A549 (cell line): ENCODE measurements around the gene ASB16. TPM values are rescaled to one million over a fixed set of nuclear protein-coding genes. Genes with fewer than 3 reads are reported as not detected.

ENCODE experiments used
- BHLHE40 ChIP-seq: IDR thresholded peaks from 2 replicates; pipeline ENCODE4 v1.6.1; 2012; ENCODE audit warnings: low read depth, low read length, inconsistent platforms
- CBX2 ChIP-seq: fragments of 200-600 bp; sonication (generic); IDR thresholded peaks from 2 replicates; pipeline ENCODE4 v1.6.1; 2016; ENCODE audit warnings: low read depth, mild to moderate bottlenecking, borderline replicate concordance
- CBX8 ChIP-seq: fragments of 200-600 bp; sonication (generic); IDR thresholded peaks from 2 replicates; pipeline ENCODE4 v1.6.1; 2016
- EHF ChIP-seq: fragments of 250-450 bp; sonication (Bioruptor Pico); IDR thresholded peaks from 2 replicates; pipeline ENCODE4 v1.5.0; 2020; ENCODE audit warnings: mild to moderate bottlenecking
- EP300 ChIP-seq, 2 experiments: fragments of >200 bp; sonication (Bioruptor Twin); formaldehyde crosslinking; IDR thresholded peaks; 2 replicates in 1 of 2; 3 replicates in 1 of 2; pipeline ENCODE4 v1.6.1; 2016 to 2017
- FOSL2 ChIP-seq, 2 experiments: fragments of 450-650 bp in 1 of 2; fragments of >200 bp in 1 of 2; sonication (Bioruptor Twin) in 1 of 2; formaldehyde crosslinking; IDR thresholded peaks; 2 replicates each; pipeline versions ENCODE4 v1.5.0 to v1.6.1; 2016 to 2020; ENCODE audit warnings: mild to moderate bottlenecking in 1 of 2, moderate library complexity in 1 of 2
- GATA3 ChIP-seq: IDR thresholded peaks from 2 replicates; pipeline ENCODE4 v1.6.1; 2012; ENCODE audit warnings: borderline replicate concordance
- HDAC2 ChIP-seq: fragments of 200-600 bp; sonication (generic); IDR thresholded peaks from 2 replicates; pipeline ENCODE4 v1.6.1; 2016
- HEYL ChIP-seq: fragments of 250-450 bp; sonication (Bioruptor Pico); IDR thresholded peaks from 2 replicates; pipeline ENCODE4 v1.8.0; 2021; ENCODE audit warnings: mild to moderate bottlenecking, moderate library complexity
- HOXB13 ChIP-seq: fragments of 250-450 bp; sonication (Bioruptor Pico); IDR thresholded peaks from 2 replicates; pipeline ENCODE4 v1.5.0; 2020; ENCODE audit warnings: low read depth, mild to moderate bottlenecking, moderate library complexity
- HOXB5 ChIP-seq: fragments of 250-450 bp; sonication (Bioruptor Pico); IDR thresholded peaks from 2 replicates; pipeline ENCODE4 v1.5.0; 2020; ENCODE audit warnings: mild to moderate bottlenecking, moderate library complexity
- KDM1A ChIP-seq: fragments of 200-600 bp; sonication (generic); IDR thresholded peaks from 2 replicates; pipeline ENCODE4 v1.6.1; 2016; ENCODE audit warnings: low read depth, mild to moderate bottlenecking
- MAFK ChIP-seq: fragments of 450-650 bp; IDR thresholded peaks from 2 replicates; pipeline ENCODE4 v1.6.1; 2014; ENCODE audit not compliant: partially characterized antibody
- MYC ChIP-seq: IDR thresholded peaks from 2 replicates; pipeline ENCODE4 v1.6.1; 2012; ENCODE audit warnings: mild to moderate bottlenecking, inconsistent platforms, low read length, improper control_type of control experiment, borderline replicate concordance
- NR3C1 ChIP-seq: fragments of >200 bp; sonication (Bioruptor Twin); formaldehyde crosslinking; IDR thresholded peaks from 3 replicates; pipeline ENCODE4 v1.6.1; 2017
- PHF8 ChIP-seq: fragments of 200-600 bp; sonication (generic); IDR thresholded peaks from 2 replicates; pipeline ENCODE4 v1.6.1; 2016; ENCODE audit warnings: low read depth, mild to moderate bottlenecking, antibody characterized with exemption, moderate library complexity, borderline replicate concordance
- POLR2AphosphoS2 ChIP-seq: conservative IDR thresholded peaks from 2 replicates; pipeline ENCODE4 v1.6.1; 2012; ENCODE audit warnings: low read length, improper control_type of control experiment, inconsistent platforms
- RARB ChIP-seq: fragments of 250-450 bp; sonication (Bioruptor Pico); IDR thresholded peaks from 2 replicates; pipeline ENCODE4 v1.8.0; 2021; ENCODE audit warnings: mild to moderate bottlenecking, moderate library complexity
- RCOR1 ChIP-seq: fragments of 150-350 bp; IDR thresholded peaks from 2 replicates; pipeline ENCODE4 v1.6.1; 2014; ENCODE audit warnings: antibody characterized with exemption, low read length, low read depth
- RNF2 ChIP-seq: fragments of 200-600 bp; sonication (generic); IDR thresholded peaks from 2 replicates; pipeline ENCODE4 v1.6.1; 2016; ENCODE audit warnings: low read depth, mild to moderate bottlenecking, antibody characterized with exemption, moderate library complexity, borderline replicate concordance
- ZSCAN20 ChIP-seq: fragments of 250-450 bp; sonication (Bioruptor Pico); IDR thresholded peaks from 2 replicates; pipeline ENCODE4 v1.8.0; 2022; ENCODE audit warnings: mild to moderate bottlenecking, moderate library complexity
- polyA plus RNA-seq, 4 experiments: library from polyadenylated mRNA; depleted of rRNA in 3 of 4; stranded (reverse); fragments of >200 nt; fragmentation: RNase III in 1 of 4; extraction: RNeasy Plus Mini Kit Qiagen cat#74134 plus additional on column Dnase treatment in 1 of 4; gene quantifications; 2 replicates in 3 of 4; 3 replicates in 1 of 4; pipeline ENCODE4 v1.2.3, GENCODE V29; 2011 to 2017
- TF ChIP-seq, protein P1 (sequence below): fragments of >200 bp; sonication (Bioruptor Twin); formaldehyde crosslinking; IDR thresholded peaks from 2 replicates; pipeline ENCODE4 v1.6.1; 2016
- TF ChIP-seq, protein P2 (sequence below): fragments of 250-450 bp; sonication (Bioruptor Pico); IDR thresholded peaks from 2 replicates; pipeline ENCODE4 v1.5.0; 2021; ENCODE audit warnings: mild to moderate bottlenecking, moderate library complexity, borderline replicate concordance
- TF ChIP-seq, protein P3 (sequence below): fragments of >200 bp; sonication (Bioruptor Twin); formaldehyde crosslinking; IDR thresholded peaks from 3 replicates; pipeline ENCODE4 v1.5.1; 2016
- TF ChIP-seq, protein P4 (sequence below): IDR thresholded peaks from 2 replicates; pipeline ENCODE4 v1.6.1; 2012

Gene ASB16
- polyA plus RNA-seq, 2 of the 4 experiments (the other 2 are of a cell fraction), result 0.15 TPM; not detected in 1

DNA sequence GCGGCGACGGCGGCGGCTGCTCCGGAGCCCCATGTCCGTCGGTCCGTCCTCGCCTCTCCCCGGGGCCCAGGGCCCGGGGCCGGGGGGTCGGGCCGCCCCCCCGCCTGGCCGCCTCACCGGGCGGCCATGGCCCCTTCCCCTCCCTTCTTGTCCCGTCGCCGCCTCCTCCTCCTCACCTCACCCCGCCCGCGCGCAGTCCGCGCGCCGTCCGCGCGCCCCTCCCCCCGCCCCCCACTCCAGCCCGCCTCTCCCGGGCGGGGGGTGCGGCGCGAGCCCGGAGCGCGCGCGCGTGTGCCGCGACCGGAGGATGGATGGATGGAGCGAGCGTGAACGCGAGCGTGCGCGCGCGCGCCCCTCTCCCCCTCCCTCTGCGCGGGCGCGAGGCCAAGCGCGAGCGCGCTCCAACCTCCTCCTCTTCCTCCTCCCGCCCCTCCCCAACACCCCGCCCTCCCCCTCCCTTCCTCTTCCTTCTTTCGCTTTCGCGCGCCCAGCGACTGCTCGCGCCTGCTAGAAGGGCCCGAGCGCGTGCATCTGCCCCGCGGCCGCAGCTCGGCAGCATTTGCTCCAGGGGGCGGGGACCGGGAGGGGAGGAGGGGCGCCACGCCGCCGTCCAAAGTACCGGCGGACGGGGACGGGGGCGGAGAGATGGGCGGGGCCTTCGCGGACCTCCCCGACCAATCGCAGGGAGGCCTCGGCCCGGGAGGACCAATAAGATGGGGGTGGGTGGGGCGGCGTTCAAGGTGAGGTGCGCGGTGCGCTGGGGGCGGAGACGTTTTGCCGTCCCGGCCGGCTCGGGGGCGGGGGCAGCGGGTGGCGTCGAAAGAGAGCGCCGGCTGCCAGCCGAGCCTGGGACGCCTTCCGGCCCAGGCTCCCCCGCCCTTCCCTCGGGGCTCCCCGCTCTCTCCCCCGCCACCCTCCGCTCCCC, 29.3 kb downstream of the ASB16 start, which contains the start of gene ATXN7L3 (continued):
- TF ChIP-seq, protein P1, sequence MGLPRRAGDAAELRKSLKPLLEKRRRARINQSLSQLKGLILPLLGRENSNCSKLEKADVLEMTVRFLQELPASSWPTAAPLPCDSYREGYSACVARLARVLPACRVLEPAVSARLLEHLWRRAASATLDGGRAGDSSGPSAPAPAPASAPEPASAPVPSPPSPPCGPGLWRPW, result no peak
- TF ChIP-seq, protein P2, sequence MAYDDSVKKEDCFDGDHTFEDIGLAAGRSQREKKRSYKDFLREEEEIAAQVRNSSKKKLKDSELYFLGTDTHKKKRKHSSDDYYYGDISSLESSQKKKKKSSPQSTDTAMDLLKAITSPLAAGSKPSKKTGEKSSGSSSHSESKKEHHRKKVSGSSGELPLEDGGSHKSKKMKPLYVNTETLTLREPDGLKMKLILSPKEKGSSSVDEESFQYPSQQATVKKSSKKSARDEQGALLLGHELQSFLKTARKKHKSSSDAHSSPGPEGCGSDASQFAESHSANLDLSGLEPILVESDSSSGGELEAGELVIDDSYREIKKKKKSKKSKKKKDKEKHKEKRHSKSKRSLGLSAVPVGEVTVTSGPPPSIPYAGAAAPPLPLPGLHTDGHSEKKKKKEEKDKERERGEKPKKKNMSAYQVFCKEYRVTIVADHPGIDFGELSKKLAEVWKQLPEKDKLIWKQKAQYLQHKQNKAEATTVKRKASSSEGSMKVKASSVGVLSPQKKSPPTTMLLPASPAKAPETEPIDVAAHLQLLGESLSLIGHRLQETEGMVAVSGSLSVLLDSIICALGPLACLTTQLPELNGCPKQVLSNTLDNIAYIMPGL (CRISPR knock-in tag), result no peak
- no peak; the same call in 1 of the 2 replicates for TF ChIP-seq PHF8
- no peak for TF ChIP-seq POLR2AphosphoS2
- no peak for TF ChIP-seq CBX8
- TF ChIP-seq HOXB13 (CRISPR knock-in tag), result no peak
- TF ChIP-seq, protein P3, sequence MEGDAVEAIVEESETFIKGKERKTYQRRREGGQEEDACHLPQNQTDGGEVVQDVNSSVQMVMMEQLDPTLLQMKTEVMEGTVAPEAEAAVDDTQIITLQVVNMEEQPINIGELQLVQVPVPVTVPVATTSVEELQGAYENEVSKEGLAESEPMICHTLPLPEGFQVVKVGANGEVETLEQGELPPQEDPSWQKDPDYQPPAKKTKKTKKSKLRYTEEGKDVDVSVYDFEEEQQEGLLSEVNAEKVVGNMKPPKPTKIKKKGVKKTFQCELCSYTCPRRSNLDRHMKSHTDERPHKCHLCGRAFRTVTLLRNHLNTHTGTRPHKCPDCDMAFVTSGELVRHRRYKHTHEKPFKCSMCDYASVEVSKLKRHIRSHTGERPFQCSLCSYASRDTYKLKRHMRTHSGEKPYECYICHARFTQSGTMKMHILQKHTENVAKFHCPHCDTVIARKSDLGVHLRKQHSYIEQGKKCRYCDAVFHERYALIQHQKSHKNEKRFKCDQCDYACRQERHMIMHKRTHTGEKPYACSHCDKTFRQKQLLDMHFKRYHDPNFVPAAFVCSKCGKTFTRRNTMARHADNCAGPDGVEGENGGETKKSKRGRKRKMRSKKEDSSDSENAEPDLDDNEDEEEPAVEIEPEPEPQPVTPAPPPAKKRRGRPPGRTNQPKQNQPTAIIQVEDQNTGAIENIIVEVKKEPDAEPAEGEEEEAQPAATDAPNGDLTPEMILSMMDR, result no peak
- TF ChIP-seq EP300 (IDR thresholded peaks at IDR 0.05), result 0 out of 5 replicates have a peak, but pooled peaks of 1 of the 2 experiments have one; percentile 29
- TF ChIP-seq BHLHE40, result no peak
- TF ChIP-seq GATA3, result no peak; the same call in 1 of the 2 replicates
- TF ChIP-seq RCOR1, result no peak
- no peak for TF ChIP-seq EHF (CRISPR knock-in tag)
- TF ChIP-seq NR3C1, result no peak
- TF ChIP-seq, protein P4, sequence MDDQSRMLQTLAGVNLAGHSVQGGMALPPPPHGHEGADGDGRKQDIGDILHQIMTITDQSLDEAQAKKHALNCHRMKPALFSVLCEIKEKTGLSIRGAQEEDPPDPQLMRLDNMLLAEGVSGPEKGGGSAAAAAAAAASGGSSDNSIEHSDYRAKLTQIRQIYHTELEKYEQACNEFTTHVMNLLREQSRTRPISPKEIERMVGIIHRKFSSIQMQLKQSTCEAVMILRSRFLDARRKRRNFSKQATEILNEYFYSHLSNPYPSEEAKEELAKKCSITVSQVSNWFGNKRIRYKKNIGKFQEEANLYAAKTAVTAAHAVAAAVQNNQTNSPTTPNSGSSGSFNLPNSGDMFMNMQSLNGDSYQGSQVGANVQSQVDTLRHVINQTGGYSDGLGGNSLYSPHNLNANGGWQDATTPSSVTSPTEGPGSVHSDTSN, result peak; percentile 51; the same call in 1 of the 2 replicates
- peak; percentile 91 for TF ChIP-seq MYC
- TF ChIP-seq RARB (CRISPR knock-in tag), result no peak
- no peak for TF ChIP-seq FOSL2 (IDR thresholded peaks at IDR 0.05)
- TF ChIP-seq FOSL2 (CRISPR knock-in tag; IDR thresholded peaks at IDR 0.05), result no peak
- TF ChIP-seq KDM1A, result no peak
- no peak for TF ChIP-seq HDAC2
- TF ChIP-seq HEYL, result no peak
- no peak for TF ChIP-seq HOXB5 (CRISPR knock-in tag)
- no peak for TF ChIP-seq CBX2
- no peak for TF ChIP-seq ZSCAN20 (CRISPR knock-in tag)
- no peak for TF ChIP-seq RNF2
- no peak for TF ChIP-seq MAFK
